T-cell (primary cell): ENCODE data around the gene SERPINB3. TPM values are rescaled to one million over a fixed set of nuclear protein-coding genes. Genes with fewer than 3 reads are reported as not detected.
"Not testable (repeated sequence)": the region's sequence is repeated elsewhere in the genome, so short reads cannot be mapped to it uniquely, and the experiment has no call there.

ENCODE experiments used
- ATAC-seq, 4 experiments: fragments of 200-7000 bp in 3 of 4; fragments of 150-1000 bp in 1 of 4; cut with Tn5 transposase; replicated peaks in 1 of 4; 1 replicate in 3 of 4; 2 replicates in 1 of 4; pipeline ENCODE4 v1.10.0; 2021; ENCODE audit warnings: moderate library complexity in 3 of 4, mild to moderate bottlenecking in 2 of 4, moderate number of reproducible peaks in 1 of 4
- CTCF ChIA-PET, 2 donors: fragments of 300-600 bp; sonication (Branson Sonifier 250); formaldehyde crosslinking; loops; one replicate each; lab custom pipeline; 2022; ENCODE audit warnings: antibody characterized with exemption in 2 of 2; lab: Charles Lee
- POLR2A ChIA-PET, 2 donors: fragments of 300-600 bp; sonication (Branson Sonifier 250); formaldehyde crosslinking; loops; one replicate each; lab custom pipeline; 2022; ENCODE audit warnings: antibody characterized with exemption in 2 of 2; lab: Charles Lee
- DNase-seq, 35 experiments: peaks; one replicate each; pipeline versions ENCODE4 v3.0.0 to v3.0.0-alpha.2; 2013 to 2023
- H3K27ac ChIP-seq: one replicate; pipeline ENCODE4 v1.5.1; 2013; ENCODE audit warnings: low read length
- H3K27me3 ChIP-seq, 2 experiments: replicated peaks in 1 of 2; 1 replicate in 1 of 2; 2 replicates in 1 of 2; pipeline versions ENCODE4 v1.6.1 to v1.7.0; 2013; ENCODE audit warnings: low read length in 1 of 2, mixed read lengths in 1 of 2; ENCODE audit not compliant: control insufficient read depth in 2 of 2, insufficient read depth in 2 of 2; ENCODE audit errors: extremely low read depth in 1 of 2
- H3K36me3 ChIP-seq, 2 donors: 1 replicate in 1 of 2; 2 replicates in 1 of 2; pipeline versions ENCODE4 v1.6.1 to v1.7.0; 2013; ENCODE audit warnings: low read length in 1 of 2; ENCODE audit not compliant: control insufficient read depth in 2 of 2, insufficient read depth in 1 of 2; ENCODE audit errors: extremely low read depth in 1 of 2
- H3K4me1 ChIP-seq, 2 experiments: 1 replicate in 1 of 2; 2 replicates in 1 of 2; pipeline versions ENCODE4 v1.6.1 to v1.7.0; 2013; ENCODE audit warnings: low read length in 2 of 2, mixed read lengths in 1 of 2; ENCODE audit not compliant: insufficient read depth in 2 of 2, control insufficient read depth in 1 of 2; ENCODE audit errors: extremely low read depth in 1 of 2
- H3K4me3 ChIP-seq, 2 donors: 1 replicate in 1 of 2; 2 replicates in 1 of 2; pipeline versions ENCODE4 v1.5.1 to v1.7.0; 2013; ENCODE audit warnings: mild to moderate bottlenecking in 2 of 2, low read length in 1 of 2, moderate library complexity in 1 of 2; ENCODE audit not compliant: control insufficient read depth in 1 of 2; ENCODE audit errors: extremely low read depth in 1 of 2
- H3K9me3 ChIP-seq: 2 replicates; pipeline ENCODE4 v1.7.0; 2013
- H3K27ac Mint-ChIP-seq, 2 donors: one replicate each; pipeline ENCODE4 v1.8.0; 2020 to 2021; ENCODE audit warnings: mild to moderate bottlenecking in 2 of 2, mixed read lengths in 2 of 2
- H3K27me3 Mint-ChIP-seq, 2 donors: one replicate each; pipeline ENCODE4 v1.8.0; 2021 to 2022; ENCODE audit warnings: mixed read lengths in 2 of 2
- H3K36me3 Mint-ChIP-seq: one replicate; pipeline ENCODE4 v1.8.0; 2021; ENCODE audit warnings: mixed read lengths
- H3K4me1 Mint-ChIP-seq, 3 donors: one replicate each; pipeline ENCODE4 v1.8.0; 2020 to 2022; ENCODE audit warnings: mixed read lengths in 3 of 3, mild to moderate bottlenecking in 1 of 3
- H3K4me3 Mint-ChIP-seq, 3 donors: one replicate each; pipeline ENCODE4 v1.8.0; 2020 to 2022; ENCODE audit warnings: mild to moderate bottlenecking in 3 of 3, mixed read lengths in 3 of 3, moderate library complexity in 3 of 3
- H3K9me3 Mint-ChIP-seq, 3 donors: one replicate each; pipeline ENCODE4 v1.8.0; 2020 to 2022; ENCODE audit warnings: mixed read lengths in 3 of 3
- WGBS: methylation state at CpG from one replicate; pipeline ENCODE4 v1.1.5; 2013; ENCODE audit warnings: missing lambda C conversion rate; ENCODE audit not compliant: insufficient coverage; 5-methylcytosine and 5-hydroxymethylcytosine counted together
- total RNA-seq, 35 experiments: library from RNA in 6 of 35; stranded (reverse) in 6 of 35; fragments of 120-200 nt in 1 of 35; gene quantifications; one replicate each; pipeline versions ENCODE4 v1.2.1 to v1.2.4 and lab custom pipeline; 2013 to 2026

Gene SERPINB3
- total RNA-seq, 5 donors from 2014 or later (not counting 1 experiment from before 2014, with no cell fraction given): not detected

DNA sequence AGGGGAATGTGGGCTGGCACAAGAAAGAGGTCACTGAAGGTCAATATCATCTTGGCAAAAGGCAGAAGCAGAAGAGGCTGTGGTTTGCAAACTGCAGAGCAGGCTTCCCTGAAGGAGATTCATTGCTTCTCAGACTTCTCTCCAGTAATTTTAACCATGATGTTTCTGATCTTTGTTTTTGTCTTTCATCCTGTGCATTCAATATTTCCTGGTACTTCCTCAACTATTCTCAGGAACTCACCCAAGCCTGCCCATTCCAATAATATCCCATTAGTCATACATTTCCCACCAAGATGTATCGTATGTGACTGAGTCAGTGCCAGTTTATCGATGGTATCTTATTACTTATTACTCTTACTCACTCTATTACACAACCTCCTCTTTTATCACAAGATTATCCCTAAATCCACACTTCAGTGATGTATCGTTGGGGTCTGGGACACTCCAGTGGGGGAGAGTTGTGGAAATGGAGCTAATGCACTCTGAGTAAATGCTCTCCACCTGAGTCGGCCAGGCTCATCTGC lies 20.5 kb downstream of the SERPINB3 start:
- H3K27ac ChIP-seq, POLR2A ChIA-PET, H3K4me3 Mint-ChIP-seq, CTCF ChIA-PET, H3K9me3 Mint-ChIP-seq, H3K36me3 ChIP-seq, H3K4me1 Mint-ChIP-seq, H3K27ac Mint-ChIP-seq, H3K4me1 ChIP-seq, DNase-seq, H3K9me3 ChIP-seq, ATAC-seq, H3K4me3 ChIP-seq, H3K27me3 ChIP-seq, H3K27me3 Mint-ChIP-seq, H3K36me3 Mint-ChIP-seq: not testable (repeated sequence)
- no CpG with 5 or more reads among the region's 4 CpGs for WGBS

DNA sequence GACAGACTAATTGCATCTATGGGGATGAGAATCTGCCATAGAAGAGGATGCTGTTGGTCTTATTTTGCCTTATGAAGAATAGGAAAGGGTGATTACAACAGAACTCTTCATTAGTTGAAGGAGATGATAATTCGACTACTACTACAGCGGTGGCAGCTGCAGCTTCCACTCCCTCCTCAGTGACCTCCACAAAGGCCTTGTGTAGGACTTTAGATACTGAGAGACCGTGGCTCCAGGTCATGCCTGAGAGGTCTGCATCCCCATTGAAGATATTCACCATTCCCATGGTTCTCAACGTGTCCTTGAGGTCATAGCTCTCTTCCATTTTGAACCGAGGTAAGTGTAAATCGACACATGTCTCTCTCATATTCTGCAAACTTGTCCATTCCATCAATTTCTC lies 24.0 kb downstream of the SERPINB3 start:
- H3K36me3 Mint-ChIP-seq: no peaks in the 10 kb centered on the region

GRCh38 chr18:63627819-63628218 lies 33.9 kb downstream of the SERPINB3 start:
- Histone ChIP-seq H3K9me3 (peaks cover 2% of the 10 kb centered on the region), H3K27me3 (peaks cover 0 to 7% of the 10 kb centered on the region in 2 experiments), H3K4me1 (no peaks in the 10 kb centered on the region), H3K27ac (no peak overlapping the region), H3K36me3 (no peaks in the 10 kb centered on the region), H3K4me3 (no peak overlapping the region)
- no peak for DNase-seq
- ChIA-PET CTCF (no interaction called here), POLR2A (no interaction called here)
- Mint-ChIP-seq H3K4me3 (no peak overlapping the region), H3K27me3 (peaks cover 1 to 5% of the 10 kb centered on the region in 2 donors), H3K36me3 (no peaks in the 10 kb centered on the region), H3K27ac (no peak overlapping the region), H3K4me1 (no peaks in the 10 kb centered on the region), H3K9me3 (peaks cover 15 to 45% (median 21%) of the 10 kb centered on the region in 3 donors)
- ATAC-seq: no peak

More for the DNA sequence above, 24.0 kb downstream of the SERPINB3 start:
- H3K9me3 Mint-ChIP-seq: peaks cover 0 to 4% (median 0%) of the 10 kb centered on the region in 3 donors
- ChIA-PET CTCF (no interaction called here), POLR2A (no interaction called here)
- no peaks in the 10 kb centered on the region for H3K4me1 Mint-ChIP-seq
- WGBS: 86% methylated on average over 2 of the region's 6 CpGs
- H3K9me3 ChIP-seq: no peaks in the 10 kb centered on the region
- no peaks in the 10 kb centered on the region for H3K4me1 ChIP-seq
- no peak overlapping the region for H3K27ac Mint-ChIP-seq
- H3K36me3 ChIP-seq: no peaks in the 10 kb centered on the region
- no peak for DNase-seq
- H3K27ac ChIP-seq: no peak overlapping the region
- no peak for ATAC-seq
- no peaks in the 10 kb centered on the region for H3K27me3 Mint-ChIP-seq
- no peak overlapping the region for H3K4me3 ChIP-seq
- H3K27me3 ChIP-seq: no peaks in the 10 kb centered on the region
- no peak overlapping the region for H3K4me3 Mint-ChIP-seq

DNA sequence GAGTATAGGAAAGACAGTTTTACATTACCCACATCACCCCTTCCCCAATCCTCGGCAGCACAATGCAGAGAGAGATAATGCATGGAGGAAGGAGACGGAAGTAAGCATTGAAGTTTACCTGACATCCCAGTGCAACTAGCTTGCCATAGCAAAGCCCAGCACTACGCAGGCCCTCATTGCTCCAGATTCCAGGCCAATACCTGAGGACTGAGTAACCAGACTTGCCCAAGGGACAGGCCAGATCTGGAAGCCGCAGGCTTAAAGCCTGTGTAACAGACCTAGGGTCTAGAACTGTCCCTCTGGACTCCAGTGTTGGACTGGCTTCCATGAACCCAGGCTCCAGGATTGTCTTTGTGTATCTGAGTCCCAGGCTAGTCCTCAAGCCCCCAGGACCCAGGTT lies 35.3 kb downstream of the SERPINB3 start:
- ChIA-PET POLR2A (no interaction called here), CTCF (no interaction called here)
- H3K4me3 Mint-ChIP-seq: no peak overlapping the region
- no peaks in the 10 kb centered on the region for H3K4me1 Mint-ChIP-seq
- no peaks in the 10 kb centered on the region for H3K36me3 ChIP-seq
- no peak for DNase-seq
- H3K27ac Mint-ChIP-seq: no peak overlapping the region
- 63% methylated on average over 2 of the region's 4 CpGs for WGBS
- peaks cover 1 to 5% of the 10 kb centered on the region in 2 donors for H3K27me3 Mint-ChIP-seq
- peaks cover 2% of the 10 kb centered on the region for H3K9me3 ChIP-seq
- no peaks in the 10 kb centered on the region for H3K36me3 Mint-ChIP-seq
- no peak overlapping the region for H3K4me3 ChIP-seq
- H3K27me3 ChIP-seq: peaks cover 0 to 7% of the 10 kb centered on the region in 2 experiments
- peaks cover 14 to 43% (median 24%) of the 10 kb centered on the region in 3 donors for H3K9me3 Mint-ChIP-seq
- H3K4me1 ChIP-seq: no peaks in the 10 kb centered on the region
- H3K27ac ChIP-seq: no peak overlapping the region
- no peak for ATAC-seq

DNA sequence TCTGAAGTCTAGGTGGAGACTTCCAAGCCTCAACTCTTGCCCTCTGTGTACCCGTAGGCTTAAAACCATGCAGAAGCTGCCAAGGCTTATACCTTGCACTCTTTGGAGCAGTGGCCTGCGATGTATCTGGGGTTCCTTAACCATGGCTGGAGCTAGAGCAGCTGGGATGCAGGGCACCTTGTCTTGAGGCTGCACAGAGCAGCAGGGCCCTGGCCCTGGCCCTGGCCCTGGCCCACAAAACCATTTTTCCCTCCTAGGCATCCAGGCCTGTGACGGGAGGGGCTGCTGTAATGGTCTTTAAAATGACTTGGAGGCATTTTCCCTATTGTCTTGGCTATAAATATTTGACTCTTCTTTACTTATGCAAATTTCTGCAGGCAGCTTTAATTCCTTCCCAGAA lies 36.8 kb downstream of the SERPINB3 start:
- H3K4me3 ChIP-seq: no peak overlapping the region
- POLR2A ChIA-PET: no interaction called here

DNA sequence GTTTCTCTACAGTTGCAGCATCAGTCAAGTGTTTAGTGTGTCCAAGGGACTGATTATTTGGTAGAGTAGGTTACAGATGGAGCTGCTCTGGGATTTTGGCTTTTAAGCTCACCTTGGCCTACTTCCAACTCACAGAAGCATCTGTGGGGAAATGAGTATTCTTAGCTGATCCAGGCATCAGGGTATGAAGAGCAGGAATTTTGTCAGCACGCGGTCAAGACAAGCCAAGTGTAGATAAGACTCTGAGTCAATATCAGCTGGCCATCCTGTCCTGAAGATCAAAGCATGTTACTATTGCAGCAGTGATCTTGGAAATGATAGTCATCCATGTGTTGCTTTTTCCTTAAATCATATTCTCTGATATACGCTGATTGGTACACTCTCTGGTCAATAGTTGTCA lies 42.0 kb downstream of the SERPINB3 start:
- H3K9me3 Mint-ChIP-seq: peaks cover 0 to 23% (median 17%) of the 10 kb centered on the region in 3 donors
- WGBS: 93% methylated on average over 2 of the region's 3 CpGs
- H3K4me1 Mint-ChIP-seq: no peaks in the 10 kb centered on the region
- H3K4me3 Mint-ChIP-seq: no peak overlapping the region
- no peak for ATAC-seq
- POLR2A ChIA-PET: no interaction called here
- no peak for DNase-seq
- no peaks in the 10 kb centered on the region for H3K36me3 Mint-ChIP-seq
- Histone ChIP-seq H3K4me1 (no peaks in the 10 kb centered on the region), H3K4me3 (no peak overlapping the region), H3K27me3 (peaks cover 0 to under 1% of the 10 kb centered on the region in 2 experiments), H3K9me3 (peaks cover 2% of the 10 kb centered on the region), H3K36me3 (no peaks in the 10 kb centered on the region), H3K27ac (no peak overlapping the region)
- peaks cover 0 to 1% of the 10 kb centered on the region in 2 donors for H3K27me3 Mint-ChIP-seq
- CTCF ChIA-PET: no interaction called here
- no peak overlapping the region for H3K27ac Mint-ChIP-seq

More for the DNA sequence above, 36.8 kb downstream of the SERPINB3 start:
- no peaks in the 10 kb centered on the region for H3K36me3 ChIP-seq
- H3K9me3 ChIP-seq: peaks cover 2% of the 10 kb centered on the region
- no peak overlapping the region for H3K27ac Mint-ChIP-seq
- no peak for DNase-seq
- CTCF ChIA-PET: interaction anchor here in 1 of 2 donors (0.6 kb wide), 1 partner anchor 34 kb away, joined by 3 read pairs; no protein-coding TSS in a partner anchor
- peaks cover 0 to 7% of the 10 kb centered on the region in 2 experiments for H3K27me3 ChIP-seq
- H3K4me1 Mint-ChIP-seq: no peaks in the 10 kb centered on the region
- no peaks in the 10 kb centered on the region for H3K36me3 Mint-ChIP-seq
- no peak overlapping the region for H3K27ac ChIP-seq
- H3K27me3 Mint-ChIP-seq: peaks cover 1 to 5% of the 10 kb centered on the region in 2 donors
- peaks cover 13 to 47% (median 22%) of the 10 kb centered on the region in 3 donors for H3K9me3 Mint-ChIP-seq
- no peak overlapping the region for H3K4me3 Mint-ChIP-seq
- ATAC-seq: no peak
- no peaks in the 10 kb centered on the region for H3K4me1 ChIP-seq
- 83% methylated on average over 2 of the region's 3 CpGs for WGBS

- H3K4me1 Mint-ChIP-seq: no peaks in the 10 kb centered on the region
- no peaks in the 10 kb centered on the region for H3K27me3 ChIP-seq
- H3K27ac Mint-ChIP-seq: no peak overlapping the region
- H3K4me3 Mint-ChIP-seq: no peak overlapping the region
- H3K36me3 Mint-ChIP-seq: no peaks in the 10 kb centered on the region
- H3K27ac ChIP-seq: no peak overlapping the region
- H3K4me3 ChIP-seq: no peak overlapping the region
- ATAC-seq (no peak), DNase-seq (no peak)
- ChIA-PET CTCF (no interaction called here), POLR2A (no interaction called here)
- no CpG with 5 or more reads among the region's 2 CpGs for WGBS
- no peaks in the 10 kb centered on the region for H3K27me3 Mint-ChIP-seq
- no peaks in the 10 kb centered on the region for H3K36me3 ChIP-seq
- peaks cover 0 to 14% (median 11%) of the 10 kb centered on the region in 3 donors for H3K9me3 Mint-ChIP-seq
- no peaks in the 10 kb centered on the region for H3K4me1 ChIP-seq
- no peaks in the 10 kb centered on the region for H3K9me3 ChIP-seq
Measured at GRCh38 chr18:63617915-63618234, 43.8 kb downstream of the SERPINB3 start.
